Adrenal gland (tissue), 12 donors: ENCODE results near the gene UBE4B. TPM values are rescaled to one million over a fixed set of nuclear protein-coding genes. Genes with fewer than 3 reads are reported as not detected.

Experiments
- DNase-seq, 7 donors: peaks; one replicate each; pipeline ENCODE4 v3.0.0-alpha.2; 2019 to 2020
- H3K27ac ChIP-seq, 5 donors: fragments of 200-600 bp; sonication (generic) in 4 of 5; 1 replicate in 3 of 5; 2 replicates in 2 of 5; pipeline versions ENCODE4 v1.5.1 to v1.8.0; 2016 to 2020; ENCODE audit warnings: mild to moderate bottlenecking in 1 of 5
- H3K27me3 ChIP-seq: fragments of 200-600 bp; 2 replicates; pipeline ENCODE4 v1.8.0; 2021
- H3K36me3 ChIP-seq, 2 donors: fragments of 200-600 bp; replicated peaks in 1 of 2; 1 replicate in 1 of 2; 2 replicates in 1 of 2; pipeline versions ENCODE4 v1.5.1 to v1.8.0; 2018 to 2022
- H3K4me1 ChIP-seq, 2 donors: fragments of 200-600 bp; replicated peaks in 1 of 2; 1 replicate in 1 of 2; 2 replicates in 1 of 2; pipeline versions ENCODE4 v1.5.1 to v1.8.0; 2018 to 2021
- H3K4me3 ChIP-seq, 4 donors: fragments of 200-600 bp; sonication (generic) in 3 of 4; one replicate each; pipeline ENCODE4 v1.5.1; 2016 to 2018
- H3K9me3 ChIP-seq, 3 donors: fragments of 200-600 bp; sonication (generic) in 1 of 3; replicated peaks in 1 of 3; 1 replicate in 2 of 3; 2 replicates in 1 of 3; pipeline versions ENCODE4 v1.5.1 to v1.8.0; 2016 to 2021
- POLR2A ChIP-seq, 2 donors: fragments of 450-650 bp; IDR thresholded peaks; one replicate each; pipeline ENCODE4 v1.6.1; 2017; ENCODE audit warnings: antibody characterized with exemption in 2 of 2, mild to moderate bottlenecking in 2 of 2, moderate library complexity in 1 of 2
- WGBS, 4 donors: extraction: QIAGEN DNeasy Blood & Tissue Kit in 2 of 4; methylation state at CpG; one replicate each; pipeline versions ENCODE4 v1.1.5 to v1.1.7; 2013 to 2017; 5-methylcytosine and 5-hydroxymethylcytosine counted together
- intact Hi-C, 2 donors: fragments of 100-400 bp; cut with DNase I; formaldehyde crosslinking; loops; one replicate each; pipeline versions ENCODE4 v1.14.1 to v1.15.0; 2022 to 2023
- polyA plus RNA-seq, 3 donors: library from polyadenylated mRNA; stranded (reverse); fragments of 200-250 nt in 2 of 3; fragments of 350-450 nt in 1 of 3; fragmentation: Illumina TruSeq in 1 of 3; extraction: RNeasy Lipid Tissue Mini Kit (QIAGEN cat#74804) in 1 of 3; gene quantifications; one replicate each; pipeline ENCODE4 v1.2.3, GENCODE V29; 2013 to 2014
- total RNA-seq, 9 donors: library from RNA; depleted of rRNA in 4 of 9; stranded (reverse); fragments of >200 nt in 4 of 9; fragments of 120-200 nt in 1 of 9; fragmentation: NEBNext Ultra II Directional in 1 of 9; extraction: Animal tissue kit (Norgen Biotek cat#: 25700) in 1 of 9; gene quantifications; one replicate each; pipeline versions ENCODE4 v1.1.0 to v1.2.4, GENCODE V29; 2013 to 2023
- TF ChIP-seq, protein P1 (sequence below), 6 experiments: fragments of 450-650 bp in 4 of 6; fragments of 200-600 bp in 2 of 6; sonication (generic) in 1 of 6; IDR thresholded peaks; 1 replicate in 5 of 6; 2 replicates in 1 of 6; pipeline versions ENCODE4 v1.5.1 to v1.8.0; 2016 to 2021; ENCODE audit warnings: antibody characterized with exemption in 6 of 6, mild to moderate bottlenecking in 2 of 6, moderate library complexity in 1 of 6
- donor health status: healthy with polysubstance abuse.
- donor health status: Bipolar disorder and iron deficiency.
- donor health status: DM: yes; HTN: yes; CAD: no.
- donor health status: DM: no; HTN: no; CAD: no.
- donor health status: DM: no; HTN: no; CAD: no.
- donor health status: DM: yes; HTN: yes; CAD: no.

Gene UBE4B
- total and polyA plus RNA-seq, 12 donors: 18.7 to 87.1 (median 57.8) TPM

GRCh38 chr1:10210841-10211804, 178.4 kb downstream of the UBE4B start:
- TF ChIP-seq, protein P1, sequence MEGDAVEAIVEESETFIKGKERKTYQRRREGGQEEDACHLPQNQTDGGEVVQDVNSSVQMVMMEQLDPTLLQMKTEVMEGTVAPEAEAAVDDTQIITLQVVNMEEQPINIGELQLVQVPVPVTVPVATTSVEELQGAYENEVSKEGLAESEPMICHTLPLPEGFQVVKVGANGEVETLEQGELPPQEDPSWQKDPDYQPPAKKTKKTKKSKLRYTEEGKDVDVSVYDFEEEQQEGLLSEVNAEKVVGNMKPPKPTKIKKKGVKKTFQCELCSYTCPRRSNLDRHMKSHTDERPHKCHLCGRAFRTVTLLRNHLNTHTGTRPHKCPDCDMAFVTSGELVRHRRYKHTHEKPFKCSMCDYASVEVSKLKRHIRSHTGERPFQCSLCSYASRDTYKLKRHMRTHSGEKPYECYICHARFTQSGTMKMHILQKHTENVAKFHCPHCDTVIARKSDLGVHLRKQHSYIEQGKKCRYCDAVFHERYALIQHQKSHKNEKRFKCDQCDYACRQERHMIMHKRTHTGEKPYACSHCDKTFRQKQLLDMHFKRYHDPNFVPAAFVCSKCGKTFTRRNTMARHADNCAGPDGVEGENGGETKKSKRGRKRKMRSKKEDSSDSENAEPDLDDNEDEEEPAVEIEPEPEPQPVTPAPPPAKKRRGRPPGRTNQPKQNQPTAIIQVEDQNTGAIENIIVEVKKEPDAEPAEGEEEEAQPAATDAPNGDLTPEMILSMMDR (IDR thresholded peaks at IDR 0.05): no peak
- peak; percentile 43 to 87 for TF ChIP-seq POLR2A (IDR thresholded peaks at IDR 0.05)
- WGBS, 4 donors: 1 to 2% (median 1%) methylated on average over 25 to 69 of the region's 69 CpGs
- Histone ChIP-seq H3K4me3 (peak overlapping the region; percentile 57 to 93 (median 64)), H3K9me3 (no peaks in the 10 kb centered on the region), H3K36me3 (no peaks in the 10 kb centered on the region), H3K27me3 (no peaks in the 10 kb centered on the region), H3K4me1 (peaks cover 25 to 41% of the 10 kb centered on the region in 2 donors), H3K27ac (peak overlapping the region; percentile 96 to 100 (median 99))
- intact Hi-C loops: no loop called here
- peak; percentile 96 to 100 (median 99) for DNase-seq

DNA sequence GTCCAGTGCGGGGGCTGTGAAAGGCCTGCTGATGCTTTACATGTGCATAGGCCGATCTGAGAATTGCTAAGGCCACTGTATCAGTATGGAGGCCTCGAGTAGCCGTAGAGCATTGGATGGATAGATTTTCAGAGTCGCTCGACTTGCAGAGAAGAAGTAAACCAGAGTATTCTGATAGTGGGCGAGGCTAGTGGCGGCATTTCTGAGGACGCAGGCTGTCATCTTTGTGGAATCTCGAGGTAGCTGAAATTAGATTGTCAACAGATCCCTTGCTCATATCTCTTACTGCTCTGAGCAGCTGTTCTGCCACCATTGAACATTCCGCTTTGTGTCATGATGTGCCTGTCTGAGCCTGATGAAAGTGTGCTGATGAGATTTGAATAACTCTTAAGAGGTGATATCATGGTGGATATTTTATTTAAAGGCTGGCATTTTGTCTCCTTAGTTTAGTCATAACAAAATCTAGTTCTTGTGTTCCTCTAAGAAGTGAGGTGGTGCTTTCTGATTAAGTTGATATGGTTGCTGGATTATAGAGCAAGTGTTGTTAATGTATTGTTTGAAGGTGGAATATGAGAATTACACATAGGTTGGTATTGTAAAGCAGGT, 179.2 kb downstream of the UBE4B start:
- intact Hi-C loops: no loop called here

GRCh38 chr1:10212476-10212875, 179.7 kb downstream of the UBE4B start:
- Histone ChIP-seq H3K9me3 (no peaks in the 10 kb centered on the region), H3K27me3 (no peaks in the 10 kb centered on the region), H3K4me1 (peaks cover 37 to 55% of the 10 kb centered on the region in 2 donors), H3K27ac (peak overlapping the region; percentile 67 to 100 (median 99)), H3K36me3 (no peaks in the 10 kb centered on the region), H3K4me3 (peak overlapping the region in 1 of 4 donors; percentile 58)
- WGBS, 4 donors: 73 to 84% (median 79%) methylated on average over 1 of the region's 1 CpG
- peak in 1 of 7 donors; percentile 36 for DNase-seq
- intact Hi-C loops: no loop called here
- TF ChIP-seq POLR2A (IDR thresholded peaks at IDR 0.05): no peak
- TF ChIP-seq, protein P1 (IDR thresholded peaks at IDR 0.05): no peak

More for the DNA sequence above, 179.2 kb downstream of the UBE4B start:
- Histone ChIP-seq H3K36me3 (no peaks in the 10 kb centered on the region), H3K27me3 (no peaks in the 10 kb centered on the region), H3K4me3 (peak overlapping the region in 2 of 4 donors; percentile 58 to 69), H3K4me1 (peaks cover 32 to 49% of the 10 kb centered on the region in 2 donors), H3K9me3 (no peaks in the 10 kb centered on the region), H3K27ac (peak overlapping the region; percentile 67 to 100 (median 99))
- 18 to 37% (median 24%) methylated on average over 11 of the region's 11 CpGs for WGBS, 4 donors
- peak; percentile 32 to 71 (median 42) for DNase-seq
- no peak for TF ChIP-seq POLR2A (IDR thresholded peaks at IDR 0.05)
- TF ChIP-seq, protein P1 (IDR thresholded peaks at IDR 0.05): no peak

DNA sequence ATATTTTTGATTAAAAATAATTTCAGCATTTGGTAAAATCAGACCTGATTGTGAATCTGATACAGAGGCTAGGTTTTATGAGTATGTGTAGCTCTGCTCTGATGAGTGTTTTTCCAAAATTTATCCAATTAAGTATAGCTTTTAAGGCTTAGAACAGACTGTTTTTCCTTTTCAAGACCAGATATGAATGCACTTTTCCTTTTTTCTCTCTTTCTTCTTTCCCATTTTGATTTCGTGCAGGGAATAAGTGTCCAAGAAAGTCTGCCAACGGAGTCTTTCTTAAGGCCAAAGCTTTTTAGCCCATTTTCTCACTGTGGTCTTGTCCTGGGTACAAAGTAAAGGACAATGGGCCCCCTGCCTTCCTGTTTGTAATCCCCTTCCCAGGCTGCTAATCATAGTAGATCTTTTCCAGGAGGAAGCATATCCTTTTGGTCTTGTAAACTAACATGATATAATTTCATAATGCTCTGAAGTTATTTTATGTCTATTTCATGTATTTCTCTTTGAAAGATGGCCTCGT, 180.5 kb downstream of the UBE4B start:
- intact Hi-C loops: no loop called here
- Histone ChIP-seq H3K36me3 (no peaks in the 10 kb centered on the region), H3K4me3 (no peak overlapping the region), H3K27ac (peak overlapping the region in 3 of 5 donors; percentile 24 to 98 (median 40)), H3K9me3 (no peaks in the 10 kb centered on the region), H3K27me3 (no peaks in the 10 kb centered on the region), H3K4me1 (peaks cover 45 to 62% of the 10 kb centered on the region in 2 donors)
- DNase-seq: no peak
- TF ChIP-seq, protein P1 (IDR thresholded peaks at IDR 0.05): no peak
- TF ChIP-seq POLR2A (IDR thresholded peaks at IDR 0.05): no peak
- WGBS, 4 donors: 40 to 48% (median 44%) methylated on average over 3 of the region's 3 CpGs
